NCI-H187 treated with DMSO at 0.1 percent for 48 hours (cell line): ENCODE data around the gene ADGRF5.

Source experiments
- DNase-seq: peaks from one replicate; lab custom pipeline; 2025; lab: John Stamatoyannopoulos, UW

The ADGRF5 gene

DNA sequence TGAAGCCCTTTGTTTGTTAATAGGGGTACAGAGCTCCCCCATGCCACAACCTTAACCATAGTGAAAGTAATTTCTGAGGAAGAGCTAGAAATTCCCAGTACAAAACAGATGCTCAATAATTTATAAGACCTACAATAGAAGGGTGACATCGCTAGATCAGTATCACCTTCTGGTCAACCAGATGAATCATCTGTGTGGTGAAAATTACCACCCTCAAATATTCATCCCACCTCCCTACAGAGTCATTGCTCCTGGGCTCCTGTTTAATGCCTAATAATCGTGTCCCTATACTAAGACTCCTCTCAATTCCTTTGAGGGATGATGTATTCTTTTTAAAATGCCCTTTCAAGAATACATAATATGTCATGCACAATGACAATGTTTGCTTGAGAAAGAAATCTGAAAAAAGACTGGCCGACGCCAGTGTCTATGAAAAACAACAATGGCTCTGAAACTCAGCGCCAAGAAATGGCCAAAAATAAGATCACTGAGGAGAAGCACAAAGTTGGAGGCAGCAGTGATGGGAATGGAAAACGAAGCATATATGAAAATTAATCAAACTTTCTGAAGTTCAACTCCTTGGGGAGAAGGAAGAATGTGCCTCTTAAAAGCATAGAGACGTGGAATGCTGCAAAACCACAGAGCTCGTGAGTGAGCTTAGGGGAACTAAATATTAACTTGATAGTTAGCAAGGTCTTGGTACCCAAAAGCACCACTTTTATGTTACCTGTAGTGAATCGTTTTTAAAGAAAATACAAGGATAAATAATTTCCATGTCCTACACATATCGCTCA, 11.0 kb upstream of the ADGRF5 start:
- DNase-seq: no peak

DNA sequence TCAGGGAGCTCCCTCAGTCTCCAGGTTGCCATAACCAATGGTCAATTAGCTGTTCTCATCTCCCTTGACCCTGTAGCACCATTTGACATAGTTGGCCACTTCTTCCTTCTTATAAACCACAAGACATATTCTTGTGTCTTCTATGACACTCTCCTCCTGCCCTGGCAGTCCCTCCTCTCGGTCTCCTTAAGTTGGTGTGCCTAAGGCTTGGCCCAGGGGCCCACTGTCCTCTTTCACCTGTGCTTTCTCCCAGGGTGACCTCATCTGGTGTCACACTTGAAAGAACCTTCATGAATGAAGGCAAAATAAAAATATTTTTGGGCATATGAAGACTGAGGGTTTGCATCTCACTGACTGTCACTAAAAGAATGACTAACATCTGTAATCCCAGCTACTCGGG, 9.7 kb upstream of the ADGRF5 start:
- DNase-seq: no peak

DNA sequence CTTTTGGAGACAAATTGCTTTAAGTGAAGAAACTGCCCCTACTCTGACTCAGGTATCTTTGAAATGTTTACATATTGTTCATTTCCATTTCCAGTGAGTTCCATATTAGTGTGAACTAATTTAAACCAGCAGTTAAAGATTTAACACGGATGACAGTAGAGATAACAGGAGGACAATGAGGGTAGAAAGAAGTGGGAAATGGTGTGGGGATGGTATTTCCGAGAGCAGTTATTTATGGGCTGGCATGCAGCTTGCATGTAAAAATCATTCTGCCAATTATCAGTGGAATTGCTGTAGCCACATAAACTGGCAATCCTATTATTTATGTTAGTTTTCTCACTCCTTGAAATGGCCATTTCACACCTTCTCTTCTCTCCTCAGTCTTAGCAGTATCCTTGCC, 8.6 kb upstream of the ADGRF5 start:
- DNase-seq: no peak

DNA sequence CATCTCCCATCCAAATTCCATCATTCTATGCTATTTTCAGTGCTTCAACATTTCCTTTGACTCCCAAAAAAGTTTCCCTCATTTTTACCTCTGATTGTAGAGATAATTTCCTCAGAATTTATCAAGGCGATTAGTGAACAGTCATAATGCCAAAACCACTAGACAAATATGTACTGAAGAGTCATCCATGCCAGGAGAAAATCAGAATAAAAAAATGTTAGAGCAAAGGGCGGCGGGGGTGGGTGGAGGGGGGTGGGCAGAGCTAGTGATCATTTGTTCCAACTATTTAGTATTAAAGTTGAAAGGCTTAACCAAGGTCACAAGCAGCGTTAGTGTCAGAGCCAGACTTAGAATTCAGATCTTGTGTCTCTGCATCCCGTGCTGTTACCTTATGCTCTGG, 5.3 kb upstream of the ADGRF5 start:
- DNase-seq: no peak

DNA sequence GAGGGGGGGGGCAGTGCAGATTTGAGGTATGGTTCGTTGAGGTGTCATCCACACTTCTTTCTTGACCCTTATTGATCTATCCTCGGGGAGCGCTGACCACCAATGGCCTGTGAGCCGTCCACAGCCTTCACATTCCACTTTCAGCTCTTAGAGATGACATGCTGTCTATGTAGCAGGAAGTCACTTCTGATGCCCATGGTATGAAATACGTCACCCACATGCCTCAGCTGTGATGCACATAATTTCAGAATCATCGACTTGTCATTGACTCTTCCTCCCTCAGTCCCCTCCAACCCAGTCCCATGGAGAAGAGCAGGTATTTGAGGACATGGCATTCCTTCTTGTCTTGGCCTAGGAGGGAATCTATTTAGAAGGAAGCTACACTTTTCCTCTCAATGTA, 4.7 kb upstream of the ADGRF5 start:
- DNase-seq: no peak

DNA sequence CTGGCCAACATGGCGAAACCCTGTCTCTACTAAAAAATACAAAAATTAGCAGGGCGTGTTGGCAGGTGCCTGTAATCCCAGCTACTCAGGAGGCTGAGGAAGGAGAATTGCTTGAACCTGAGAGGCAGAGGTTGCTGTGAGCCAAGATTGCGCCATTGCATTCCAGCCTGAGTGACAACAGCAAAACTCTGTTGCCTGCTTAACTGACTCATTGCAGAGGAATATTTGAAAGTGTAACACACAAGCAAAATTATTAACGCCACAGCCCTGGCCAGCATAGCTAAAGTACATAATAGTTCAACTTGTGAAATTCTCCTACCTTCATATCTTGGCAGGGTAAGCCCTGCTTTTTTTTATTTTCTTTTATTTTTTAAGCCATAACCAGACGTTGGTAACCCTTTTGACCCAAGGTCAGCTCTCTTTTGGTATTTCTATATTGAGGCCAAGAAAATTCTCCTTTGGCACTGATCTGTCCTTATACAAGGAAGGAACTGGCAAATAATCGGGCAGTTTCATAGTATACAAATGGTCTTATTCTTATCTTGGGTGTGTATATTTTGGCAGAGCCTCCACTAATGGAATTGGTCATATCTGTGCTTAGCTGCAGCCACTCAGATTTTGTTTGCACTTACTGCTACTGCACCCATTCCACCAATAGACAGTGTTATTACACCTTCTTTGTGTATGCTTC, 4.0 kb upstream of the ADGRF5 start:
- DNase-seq: no peak

DNA sequence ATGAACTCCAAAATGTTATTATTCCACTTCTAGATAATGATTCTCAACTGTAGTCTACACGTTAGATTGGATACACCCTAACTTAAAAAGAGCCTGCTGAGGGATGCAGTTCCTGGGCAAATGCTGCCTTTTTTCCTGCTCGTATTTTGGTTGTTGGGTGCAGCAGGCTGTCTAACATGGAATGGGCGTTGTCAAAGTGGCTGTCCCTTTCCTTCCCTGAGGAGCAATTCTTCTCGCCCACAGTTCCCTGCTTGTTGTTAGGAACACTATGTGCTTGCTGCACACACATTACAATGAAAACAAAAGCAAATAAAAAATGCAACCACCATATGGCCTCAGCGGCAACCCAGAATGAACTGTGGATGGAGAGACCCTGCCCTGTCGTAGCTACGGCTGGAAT, 1.7 kb upstream of the ADGRF5 start:
- DNase-seq: no peak

DNA sequence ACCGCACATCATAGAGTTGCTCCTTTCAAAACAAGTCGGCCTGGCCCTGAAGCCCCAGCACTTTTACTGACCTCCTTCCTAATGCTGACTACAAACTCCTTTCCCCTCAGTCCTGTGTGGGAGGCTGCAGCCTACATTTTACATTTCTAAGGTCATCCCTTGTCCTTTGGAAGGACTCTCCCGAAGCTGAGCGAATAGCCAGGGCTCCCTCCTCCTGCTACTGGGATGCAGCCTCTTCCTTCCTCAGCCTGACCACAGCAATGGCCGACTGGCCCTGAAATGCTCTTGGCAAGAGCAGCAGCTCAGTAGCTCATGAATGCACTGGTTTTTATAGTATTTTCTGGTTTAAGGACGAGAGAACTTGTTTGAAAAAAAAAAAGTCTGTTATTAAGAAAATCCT, 679 bp downstream of the ADGRF5 start:
- DNase-seq: no peak

DNA sequence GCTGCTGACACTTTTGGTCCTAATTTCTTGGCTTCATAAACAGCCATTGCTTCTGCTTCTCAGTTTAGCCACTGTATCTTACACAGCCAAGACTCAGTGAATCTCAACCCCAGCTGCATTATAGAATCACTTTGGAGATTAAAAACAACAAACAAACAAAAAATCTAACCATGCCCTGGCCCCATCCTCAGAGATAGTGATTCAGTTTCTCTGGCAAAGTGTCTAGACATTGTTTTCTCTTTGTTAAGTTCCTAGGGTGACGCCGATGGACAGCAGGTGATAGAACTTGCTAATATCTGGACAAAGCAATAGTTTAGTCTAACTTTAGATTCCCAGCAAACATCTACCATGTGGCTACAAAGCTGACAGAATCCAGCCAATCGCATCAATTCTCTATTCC, 2.9 kb downstream of the ADGRF5 start:
- no peak for DNase-seq

DNA sequence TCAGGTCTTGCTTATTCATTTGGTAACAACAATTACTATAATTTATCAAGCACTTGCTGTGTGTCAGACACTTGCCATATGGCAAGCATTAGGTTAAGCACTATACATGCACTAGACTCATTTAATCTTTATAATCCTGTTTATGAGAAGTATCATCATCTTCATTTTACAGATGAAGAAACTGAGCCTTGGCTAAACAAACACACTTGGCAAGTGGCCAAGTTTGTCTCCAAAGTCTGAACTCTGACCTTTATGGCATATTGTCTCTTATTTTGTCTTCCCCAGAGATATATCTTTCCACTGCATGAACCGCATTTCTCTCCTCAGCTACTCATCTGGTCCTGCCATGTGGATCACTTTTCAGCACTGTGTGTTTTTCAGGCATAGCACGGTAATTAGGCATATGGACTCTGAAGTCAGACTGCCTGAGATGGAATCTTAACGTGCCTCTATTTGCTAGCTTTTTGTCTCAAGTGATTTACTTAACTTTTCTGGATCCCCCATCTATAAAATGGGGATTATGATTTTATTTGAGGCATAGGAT, 4.7 kb downstream of the ADGRF5 start:
- no peak for DNase-seq

DNA sequence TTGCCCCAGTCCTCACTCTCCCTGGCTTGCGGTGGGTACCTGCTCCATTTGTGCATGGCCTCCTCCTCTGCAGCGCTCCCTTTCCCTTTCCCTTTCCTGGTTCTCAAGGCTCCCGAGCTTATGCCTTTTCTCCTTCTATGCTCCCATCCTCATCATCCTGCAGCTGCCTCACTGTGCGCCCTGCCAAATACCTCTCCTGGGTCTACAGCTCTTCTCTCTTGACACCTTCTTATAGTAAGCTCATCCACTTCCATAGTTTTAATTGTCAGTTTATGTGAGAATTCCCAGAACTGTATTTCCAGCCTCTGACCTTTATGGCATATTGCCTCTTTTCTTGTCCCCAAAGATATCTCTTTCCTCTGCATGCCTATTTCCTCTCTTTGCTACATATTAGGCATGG, 5.9 kb downstream of the ADGRF5 start:
- DNase-seq: no peak

DNA sequence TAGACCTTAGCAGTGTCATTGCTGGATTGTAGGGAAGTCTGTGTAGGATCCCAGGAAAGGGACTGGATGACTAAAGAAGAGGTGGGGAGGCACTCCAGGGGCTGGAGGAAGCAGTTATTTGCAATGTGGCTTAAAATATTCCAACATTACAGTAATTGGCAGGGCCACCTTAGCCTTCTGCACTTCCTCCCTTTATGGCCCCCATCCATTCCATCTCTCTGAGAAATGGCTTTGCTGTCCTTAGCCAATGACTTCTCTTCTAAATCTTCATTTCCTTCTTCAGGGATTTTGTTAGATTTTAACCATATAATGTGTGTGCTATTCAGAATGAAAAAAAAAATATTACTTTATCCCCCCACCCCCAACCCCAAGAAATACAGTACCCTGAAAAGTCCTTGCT, 6.4 kb downstream of the ADGRF5 start:
- no peak for DNase-seq

DNA sequence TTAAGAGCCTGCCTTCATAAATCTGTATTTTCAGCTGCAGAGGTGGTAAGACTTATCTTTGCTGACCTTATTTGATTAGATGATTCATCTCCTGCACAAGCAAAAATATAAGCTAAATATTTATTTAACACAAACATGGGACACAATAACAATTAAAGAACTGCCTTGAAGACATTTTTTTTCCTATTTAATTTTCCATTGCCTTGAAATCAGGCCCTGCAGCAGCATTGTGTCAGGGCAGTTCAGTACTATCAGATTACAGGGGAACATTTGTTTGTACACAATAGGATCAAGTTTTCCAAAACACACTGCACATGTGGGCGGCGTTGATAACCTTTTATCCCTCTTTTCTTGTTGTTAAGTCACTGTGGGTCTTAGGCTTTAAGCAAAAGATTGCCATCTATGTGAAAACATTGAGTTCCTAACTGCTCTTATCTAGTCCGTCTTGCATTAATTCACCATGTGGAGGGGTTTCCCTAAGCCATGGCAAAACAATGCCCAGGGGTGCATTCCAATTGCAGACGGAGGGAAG, 7.4 kb downstream of the ADGRF5 start:
- no peak for DNase-seq

DNA sequence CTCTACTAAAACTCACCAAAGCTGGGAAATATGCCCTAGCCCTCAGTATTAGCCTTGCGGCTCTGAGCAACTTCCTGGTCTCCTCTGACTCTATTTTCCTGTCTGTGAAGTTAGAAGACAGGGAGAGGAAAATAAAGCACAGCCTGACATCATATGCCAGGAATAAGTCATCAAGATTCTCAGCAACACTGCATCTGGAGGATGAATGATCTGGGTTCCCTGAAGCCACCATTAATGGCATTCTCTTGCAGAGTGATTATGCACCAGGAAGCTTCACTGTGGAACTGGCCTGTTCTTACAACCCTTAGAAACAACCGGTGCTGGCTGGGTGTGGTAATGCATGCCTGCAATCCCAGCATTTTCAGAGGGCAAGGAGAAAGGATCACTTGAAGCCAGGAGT, 12.4 kb downstream of the ADGRF5 start:
- no peak for DNase-seq

DNA sequence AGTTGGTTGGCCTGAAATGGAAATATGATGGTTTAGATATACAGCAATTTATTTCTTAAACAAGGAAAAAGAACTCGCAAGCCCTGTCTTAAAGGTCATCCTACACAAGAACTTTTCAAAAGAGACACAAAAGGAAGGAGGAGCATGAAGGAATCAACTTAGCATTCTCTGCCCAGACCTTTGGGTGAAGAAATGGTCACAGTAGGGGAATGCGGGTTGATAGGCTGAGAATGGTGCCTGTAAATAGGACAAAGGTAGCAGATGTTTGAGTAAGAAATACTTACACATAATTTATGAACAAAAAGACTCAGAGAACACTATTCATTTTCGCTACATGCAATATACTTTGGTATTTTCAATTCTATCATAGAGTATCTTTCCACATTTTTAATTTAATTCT, 15.0 kb downstream of the ADGRF5 start:
- no peak for DNase-seq

DNA sequence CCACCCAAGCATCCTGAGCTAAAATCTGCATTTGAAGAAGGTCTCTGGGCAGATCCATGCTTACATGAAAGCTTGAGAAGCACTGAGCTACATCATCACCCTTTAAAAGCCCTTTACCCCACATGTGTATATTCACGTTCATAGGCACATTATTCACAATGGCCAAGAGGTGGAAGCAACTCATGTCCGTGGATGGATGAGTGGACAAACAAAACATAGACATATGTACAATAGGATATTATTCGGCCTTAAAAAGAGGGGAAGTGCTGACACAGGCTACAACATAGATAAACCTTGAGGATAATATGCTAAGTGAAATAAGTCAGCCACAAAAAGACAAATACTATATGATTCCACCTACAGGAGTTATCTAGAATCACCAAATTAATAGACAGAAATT, 17.6 kb downstream of the ADGRF5 start:
- no peak for DNase-seq

DNA sequence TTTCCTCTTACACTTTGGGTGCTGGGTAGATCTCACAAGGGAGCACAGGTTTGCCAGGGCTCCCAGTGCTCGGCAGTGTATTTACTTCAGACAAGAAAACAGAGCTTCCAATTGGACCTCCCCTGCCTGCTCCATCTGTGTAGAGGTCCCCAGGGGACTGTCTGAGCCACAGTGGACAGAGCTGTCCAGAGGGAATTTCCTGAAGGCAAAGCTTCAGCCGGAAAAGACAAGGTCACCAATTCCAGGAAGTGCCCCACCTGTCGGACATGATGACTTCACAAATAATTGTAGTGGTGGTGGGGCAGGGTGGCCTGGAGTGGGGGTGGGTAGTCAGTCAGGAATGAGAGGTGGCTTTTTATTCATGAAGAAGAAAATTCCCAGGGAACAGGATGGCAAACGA, 18.6 kb downstream of the ADGRF5 start:
- DNase-seq: no peak

DNA sequence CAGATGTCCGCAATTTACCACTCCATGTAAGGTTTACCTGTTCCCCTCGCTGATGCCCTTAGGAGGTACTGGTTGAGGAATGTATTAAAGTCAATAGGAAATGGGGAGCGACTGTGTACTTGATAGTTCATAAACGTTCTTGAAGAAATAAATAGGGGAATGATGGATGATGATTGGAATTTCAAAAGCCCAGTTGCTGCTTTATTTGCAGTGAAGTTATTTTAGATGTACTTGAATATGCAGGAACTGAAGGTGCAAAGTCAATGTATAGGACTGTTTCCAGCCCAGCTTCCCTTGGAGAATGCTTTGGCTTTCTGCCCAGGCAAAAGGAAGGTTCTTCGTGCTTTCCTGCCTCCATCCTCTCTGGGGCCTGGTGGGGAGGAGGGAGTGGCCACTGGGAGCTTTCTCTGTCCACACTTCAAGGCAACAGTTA, 19.8 kb downstream of the ADGRF5 start:
- no peak for DNase-seq

DNA sequence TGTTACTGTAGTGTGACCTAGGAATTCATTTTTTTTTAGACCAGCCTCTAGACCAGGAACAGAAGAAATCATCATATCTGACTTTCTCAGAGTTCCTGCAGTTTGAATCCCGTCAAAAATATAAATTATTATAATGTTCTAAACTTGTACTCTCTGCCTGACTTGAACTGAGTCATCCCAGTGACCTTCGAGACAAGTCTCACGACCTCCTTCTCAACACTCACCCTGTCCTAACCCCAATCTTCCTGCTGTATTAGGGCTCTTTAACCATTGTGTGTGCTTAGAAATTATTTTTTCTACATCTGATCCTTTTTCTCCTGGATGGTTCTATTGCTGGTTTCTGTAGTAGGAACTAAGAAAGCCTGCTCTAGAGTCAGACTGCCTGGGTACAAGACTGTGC, 21.5 kb downstream of the ADGRF5 start:
- DNase-seq: no peak

DNA sequence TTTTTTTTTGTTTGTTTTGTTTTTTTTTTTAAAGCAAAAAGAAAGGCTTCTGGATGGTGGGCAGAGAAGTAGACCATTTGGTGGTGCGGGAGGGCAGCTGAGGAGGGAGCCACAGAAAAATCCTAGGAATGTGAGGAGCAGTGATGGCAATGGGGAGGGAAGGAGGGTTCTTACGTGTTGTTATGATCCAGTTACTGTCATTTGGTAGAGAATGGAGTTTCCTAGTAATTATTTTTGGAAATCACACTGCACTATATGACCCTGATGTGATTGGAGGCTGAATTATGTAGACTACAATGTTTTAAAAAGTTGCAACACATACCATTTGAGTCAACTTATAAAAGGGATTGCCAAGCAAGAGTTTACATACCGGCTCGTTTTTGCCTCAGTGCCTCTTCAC, 22.1 kb downstream of the ADGRF5 start:
- no peak for DNase-seq

DNA sequence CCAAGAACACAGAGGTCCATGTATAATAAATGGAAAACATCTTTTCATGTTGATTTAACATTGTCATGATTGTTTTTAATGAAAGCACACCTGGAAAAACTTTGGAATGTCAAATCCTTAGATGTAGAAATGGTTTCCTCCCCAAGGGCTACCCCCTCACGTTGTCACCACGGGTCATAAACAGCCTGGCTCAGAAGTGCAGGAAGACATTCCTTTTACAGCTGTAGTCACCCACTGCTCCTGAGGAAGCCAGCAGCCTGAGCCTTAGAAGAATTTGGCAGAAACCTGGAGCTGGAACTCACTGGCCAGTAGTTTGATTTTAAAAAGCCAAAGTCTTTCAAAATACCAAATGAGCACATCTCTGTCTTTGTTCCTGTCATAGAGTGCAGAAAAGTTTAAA, 23.7 kb downstream of the ADGRF5 start:
- DNase-seq: no peak

DNA sequence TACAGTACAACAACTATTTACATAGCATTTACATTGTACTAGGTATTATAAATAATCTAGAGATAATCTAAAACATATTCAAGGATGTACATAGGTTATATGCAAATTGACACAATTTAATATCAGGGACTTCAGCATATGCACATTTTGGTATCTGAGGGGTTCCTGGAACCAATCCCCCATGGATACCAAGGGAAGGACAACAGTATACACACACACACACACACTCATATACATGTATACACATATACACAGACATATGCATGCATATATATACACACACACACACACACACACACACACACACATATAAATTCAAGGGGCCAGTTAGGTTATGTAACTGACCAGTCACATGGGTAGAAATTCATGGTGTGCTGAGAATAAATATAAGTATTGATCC, 24.9 kb downstream of the ADGRF5 start:
- no peak for DNase-seq

DNA sequence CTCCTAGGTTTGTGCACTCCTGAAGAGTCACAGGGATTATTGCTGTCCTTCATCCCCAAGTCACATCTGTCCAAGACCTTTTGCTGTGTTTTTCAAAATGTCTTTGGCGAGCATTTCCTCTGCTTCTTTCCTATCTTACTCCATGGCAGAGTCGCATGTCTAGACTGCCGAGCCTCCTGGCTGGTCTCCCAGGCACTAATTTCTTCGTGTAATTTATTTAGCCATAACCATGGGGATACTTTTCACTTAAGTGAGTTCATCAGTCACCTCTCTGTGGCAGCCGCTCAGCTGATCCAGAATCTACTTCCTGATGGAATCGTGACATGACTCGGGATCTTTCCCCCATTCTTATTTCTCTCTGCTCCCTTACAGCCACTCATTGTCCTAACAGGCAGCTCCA, 25.8 kb downstream of the ADGRF5 start:
- no peak for DNase-seq
